ENCODE measurements around the gene IARS2.

IARS2 gene

GRCh38 chr1:220182111-220182510 is 88.2 kb downstream of the IARS2 start:
- DNase-seq (ENCODE audit: low spot score), result no peak
- TF ChIP-seq CTCF (IDR thresholded peaks at IDR 0.05; ENCODE audit: extremely low read depth, insufficient read depth, missing control alignments), result no peak
- in situ Hi-C loops (cut with MboI; ENCODE audit: low pct_unique_long_range_greater_than_20kb, low sequenced_read_pairs, unreplicated experiment), result no loop called here

- no peak for TF ChIP-seq CTCF (IDR thresholded peaks at IDR 0.05; ENCODE audit: extremely low read depth, insufficient read depth, missing control alignments)
- in situ Hi-C loops (cut with MboI; ENCODE audit: low pct_unique_long_range_greater_than_20kb, low sequenced_read_pairs, unreplicated experiment), result no loop called here
- no peak for DNase-seq (ENCODE audit: low spot score)
Measured at GRCh38 chr1:220182656-220183055, 88.7 kb downstream of the IARS2 start.

GRCh38 chr1:220184506-220184905 is 90.6 kb downstream of the IARS2 start:
- no peak for DNase-seq (ENCODE audit: low spot score)
- in situ Hi-C loops (cut with MboI; ENCODE audit: low pct_unique_long_range_greater_than_20kb, low sequenced_read_pairs, unreplicated experiment), result no loop called here
- no peak for TF ChIP-seq CTCF (IDR thresholded peaks at IDR 0.05; ENCODE audit: extremely low read depth, insufficient read depth, missing control alignments)

- no peak for TF ChIP-seq CTCF (IDR thresholded peaks at IDR 0.05; ENCODE audit: extremely low read depth, insufficient read depth, missing control alignments)
- DNase-seq (ENCODE audit: low spot score), result no peak
- in situ Hi-C loops (cut with MboI; ENCODE audit: low pct_unique_long_range_greater_than_20kb, low sequenced_read_pairs, unreplicated experiment), result no loop called here
Measured at GRCh38 chr1:220186752-220187151, 92.8 kb downstream of the IARS2 start.

GRCh38 chr1:220188538-220188937 is 94.6 kb downstream of the IARS2 start:
- in situ Hi-C loops (cut with MboI; ENCODE audit: low pct_unique_long_range_greater_than_20kb, low sequenced_read_pairs, unreplicated experiment), result no loop called here
- DNase-seq (ENCODE audit: low spot score), result no peak
- no peak for TF ChIP-seq CTCF (IDR thresholded peaks at IDR 0.05; ENCODE audit: extremely low read depth, insufficient read depth, missing control alignments)

GRCh38 chr1:220189750-220190347 is 95.9 kb downstream of the IARS2 start:
- TF ChIP-seq CTCF (IDR thresholded peaks at IDR 0.05; ENCODE audit: extremely low read depth, insufficient read depth, missing control alignments), result peak; percentile 49

GRCh38 chr1:220195701-220196100 is 101.8 kb downstream of the IARS2 start:
- in situ Hi-C loops (cut with MboI; ENCODE audit: low pct_unique_long_range_greater_than_20kb, low sequenced_read_pairs, unreplicated experiment), result no loop called here
- DNase-seq (ENCODE audit: low spot score), result no peak
- no peak for TF ChIP-seq CTCF (IDR thresholded peaks at IDR 0.05; ENCODE audit: extremely low read depth, insufficient read depth, missing control alignments)

More at GRCh38 chr1:220189750-220190347, 95.9 kb downstream of the IARS2 start:
- peak; percentile 13 for DNase-seq (ENCODE audit: low spot score)
- in situ Hi-C loops (cut with MboI; ENCODE audit: low pct_unique_long_range_greater_than_20kb, low sequenced_read_pairs, unreplicated experiment), result no loop called here
